Ovary (tissue), 9 donors: Measurements from ENCODE around the gene MECR. TPM values are rescaled to one million over a fixed set of nuclear protein-coding genes. Genes with fewer than 3 reads are reported as not detected.

ENCODE experiments used
- DNase-seq, 5 donors: peaks; one replicate each; pipeline ENCODE4 v3.0.0-alpha.2; 2019 to 2020
- H3K27ac ChIP-seq, 2 donors: fragments of 200-600 bp; one replicate each; pipeline versions ENCODE4 v1.5.1 to v1.8.0; 2019 to 2022
- H3K27me3 ChIP-seq: fragments of 200-600 bp; one replicate; pipeline ENCODE4 v1.8.0; 2022
- H3K36me3 ChIP-seq: fragments of 200-600 bp; sonication (generic); one replicate; pipeline ENCODE4 v1.5.1; 2019
- H3K4me1 ChIP-seq: one replicate; pipeline ENCODE4 v1.8.1; 2013; ENCODE audit warnings: mild to moderate bottlenecking, moderate library complexity; ENCODE audit not compliant: insufficient read depth
- H3K4me3 ChIP-seq: fragments of 200-600 bp; sonication (generic); one replicate; pipeline ENCODE4 v1.5.1; 2017
- H3K9me3 ChIP-seq, 2 donors: fragments of 200-600 bp in 1 of 2; sonication (generic) in 1 of 2; one replicate each; pipeline versions ENCODE4 v1.5.1 to v1.8.1; 2013 to 2019; ENCODE audit warnings: mild to moderate bottlenecking in 1 of 2, moderate library complexity in 1 of 2
- EP300 ChIP-seq: sonication (generic); formaldehyde crosslinking; IDR thresholded peaks from one replicate; pipeline ENCODE4 v1.6.1; 2017; ENCODE audit warnings: antibody characterized with exemption
- POLR2A ChIP-seq: fragments of 450-650 bp; IDR thresholded peaks from one replicate; pipeline ENCODE4 v1.6.1; 2017; ENCODE audit warnings: antibody characterized with exemption, mild to moderate bottlenecking, moderate library complexity
- WGBS, 3 donors: extraction: QIAGEN DNeasy Blood & Tissue Kit in 1 of 3; methylation state at CpG; one replicate each; pipeline versions ENCODE4 v1.1.5 to v1.1.7; 2013 to 2017; 5-methylcytosine and 5-hydroxymethylcytosine counted together
- intact Hi-C, 4 donors: fragments of 100-400 bp; cut with DNase I; formaldehyde crosslinking; loops; one replicate each; pipeline versions ENCODE4 v1.11.0 to v1.15.1; 2022 to 2023
- polyA plus RNA-seq, 2 donors: library from polyadenylated mRNA; stranded (reverse); fragments of 200-250 nt in 1 of 2; fragments of 350-450 nt in 1 of 2; fragmentation: Illumina TruSeq in 1 of 2; extraction: RNeasy Lipid Tissue Mini Kit (QIAGEN cat#74804) in 1 of 2; gene quantifications; one replicate each; pipeline ENCODE4 v1.2.3, GENCODE V29; 2013 to 2014
- total RNA-seq, 7 donors: library from RNA; depleted of rRNA in 2 of 7; stranded (reverse); fragments of >200 nt in 2 of 7; fragmentation: NEBNext Ultra II Directional in 3 of 7; extraction: Animal tissue kit (Norgen Biotek cat#: 25700) in 3 of 7; gene quantifications; one replicate each; pipeline versions ENCODE4 v1.1.0 to v1.2.4, GENCODE V29; 2016 to 2023
- TF ChIP-seq, protein P1 (sequence below), 3 donors: fragments of 450-650 bp in 2 of 3; fragments of 200-600 bp in 1 of 3; IDR thresholded peaks; one replicate each; pipeline versions ENCODE4 v1.5.1 to v1.8.0; 2016 to 2022; ENCODE audit warnings: antibody characterized with exemption in 3 of 3, mild to moderate bottlenecking in 1 of 3
- donor health status: DM: no; HTN: no; CAD: no; lungs with moderate emphysema.
- donor health status: DM: no; HTN: no; CAD: no.
- donor health status: Bipolar disorder and iron deficiency.
- donor health status: DM: yes; HTN: yes; CAD: no.
- donor health status: DM: no; HTN: no; CAD: no.
- donor health status: DM: yes; HTN: yes; CAD: no.

MECR gene
- total and polyA plus RNA-seq, 9 donors, result 11.9 to 33.9 (median 20.2) TPM

DNA sequence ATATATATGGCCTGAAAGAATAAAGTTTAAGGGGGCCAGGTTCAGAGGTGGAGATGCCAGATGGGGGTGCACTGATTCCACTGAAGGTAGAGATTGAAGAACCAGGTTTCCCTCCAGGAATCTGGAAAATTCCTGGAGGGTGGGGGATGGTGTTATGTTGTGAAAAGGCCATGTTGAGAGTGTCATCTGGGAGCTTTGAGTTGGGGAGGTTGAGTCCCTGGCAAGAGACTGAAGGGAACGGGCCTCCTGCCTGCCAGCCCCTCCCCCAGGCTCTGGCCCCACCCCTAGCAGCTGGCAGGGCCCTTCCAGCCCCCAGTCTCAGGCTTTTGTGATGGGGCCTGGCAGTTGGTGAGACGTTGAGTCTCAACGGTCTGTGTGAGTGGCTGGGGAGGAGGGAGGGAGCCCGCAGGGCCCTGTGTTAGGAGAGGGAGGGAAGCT lies 9.7 kb upstream of the MECR start:
- no peaks in the 10 kb centered on the region for H3K9me3 ChIP-seq
- peaks cover 6% of the 10 kb centered on the region for H3K4me1 ChIP-seq
- WGBS, 3 donors, result 44 to 67% (median 59%) methylated on average over 4 of the region's 4 CpGs
- no peaks in the 10 kb centered on the region for H3K36me3 ChIP-seq
- intact Hi-C loops, result loop anchor here in 2 of 4 donors (10.0 kb wide), 2 partner anchors 234 to 1144 kb away; no protein-coding TSS in a partner anchor
- no peak overlapping the region for H3K4me3 ChIP-seq
- no peak overlapping the region for H3K27ac ChIP-seq
- DNase-seq, result no peak
- TF ChIP-seq POLR2A, result no peak
- TF ChIP-seq, protein P1, sequence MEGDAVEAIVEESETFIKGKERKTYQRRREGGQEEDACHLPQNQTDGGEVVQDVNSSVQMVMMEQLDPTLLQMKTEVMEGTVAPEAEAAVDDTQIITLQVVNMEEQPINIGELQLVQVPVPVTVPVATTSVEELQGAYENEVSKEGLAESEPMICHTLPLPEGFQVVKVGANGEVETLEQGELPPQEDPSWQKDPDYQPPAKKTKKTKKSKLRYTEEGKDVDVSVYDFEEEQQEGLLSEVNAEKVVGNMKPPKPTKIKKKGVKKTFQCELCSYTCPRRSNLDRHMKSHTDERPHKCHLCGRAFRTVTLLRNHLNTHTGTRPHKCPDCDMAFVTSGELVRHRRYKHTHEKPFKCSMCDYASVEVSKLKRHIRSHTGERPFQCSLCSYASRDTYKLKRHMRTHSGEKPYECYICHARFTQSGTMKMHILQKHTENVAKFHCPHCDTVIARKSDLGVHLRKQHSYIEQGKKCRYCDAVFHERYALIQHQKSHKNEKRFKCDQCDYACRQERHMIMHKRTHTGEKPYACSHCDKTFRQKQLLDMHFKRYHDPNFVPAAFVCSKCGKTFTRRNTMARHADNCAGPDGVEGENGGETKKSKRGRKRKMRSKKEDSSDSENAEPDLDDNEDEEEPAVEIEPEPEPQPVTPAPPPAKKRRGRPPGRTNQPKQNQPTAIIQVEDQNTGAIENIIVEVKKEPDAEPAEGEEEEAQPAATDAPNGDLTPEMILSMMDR (IDR thresholded peaks at IDR 0.05), result no peak
- no peak for TF ChIP-seq EP300
- H3K27me3 ChIP-seq, result no peaks in the 10 kb centered on the region

DNA sequence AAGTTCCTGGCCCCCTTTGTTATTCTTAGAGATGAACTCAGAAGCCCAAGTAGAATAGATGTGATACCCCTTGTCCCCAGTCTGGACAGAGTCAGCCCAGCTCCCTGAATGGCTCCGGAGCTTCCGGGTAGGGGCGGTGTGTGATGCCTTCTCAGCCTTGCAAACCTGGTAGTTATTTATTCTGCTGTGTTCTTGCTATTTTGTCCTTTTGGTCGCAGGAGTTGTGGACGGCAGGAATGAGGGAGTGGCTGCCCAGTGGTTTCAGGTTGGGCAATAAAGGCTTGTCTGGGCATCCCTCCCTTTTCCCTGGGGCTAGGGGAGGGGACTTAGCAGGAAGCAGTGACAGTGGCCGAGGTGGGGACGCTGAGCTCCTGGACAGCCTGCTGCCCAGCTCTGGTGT lies 8.4 kb upstream of the MECR start:
- 80 to 88% (median 86%) methylated on average over 7 of the region's 7 CpGs for WGBS, 3 donors

GRCh38 chr1:29238620-29239002 lies 7.9 kb upstream of the MECR start:
- WGBS, 3 donors, result 46 to 58% (median 55%) methylated on average over 11 of the region's 11 CpGs
- no peaks in the 10 kb centered on the region for H3K27me3 ChIP-seq
- no peaks in the 10 kb centered on the region for H3K36me3 ChIP-seq
- H3K4me3 ChIP-seq, result peak overlapping the region; percentile 58
- no peaks in the 10 kb centered on the region for H3K9me3 ChIP-seq
- TF ChIP-seq EP300 (no peak), POLR2A (no peak)
- TF ChIP-seq, protein P1 (IDR thresholded peaks at IDR 0.05), result no peak
- peak overlapping the region; percentile 51 to 59 for H3K27ac ChIP-seq
- peak in 2 of 5 donors; percentile 30 to 31 for DNase-seq
- intact Hi-C loops, result loop anchor here (5.0 to 10.0 kb wide), 5 partner anchors 846 to 1546 kb away; no protein-coding TSS in a partner anchor
- H3K4me1 ChIP-seq, result peaks cover 6% of the 10 kb centered on the region

More for the DNA sequence above, 8.4 kb upstream of the MECR start:
- Histone ChIP-seq H3K4me1 (peaks cover 6% of the 10 kb centered on the region), H3K9me3 (no peaks in the 10 kb centered on the region), H3K36me3 (no peaks in the 10 kb centered on the region), H3K4me3 (no peak overlapping the region), H3K27me3 (no peaks in the 10 kb centered on the region), H3K27ac (no peak overlapping the region)
- TF ChIP-seq POLR2A, result no peak
- TF ChIP-seq, protein P1 (IDR thresholded peaks at IDR 0.05), result no peak
- TF ChIP-seq EP300, result no peak
- intact Hi-C loops, result loop anchor here (5.0 to 10.0 kb wide), 5 partner anchors 846 to 1546 kb away; no protein-coding TSS in a partner anchor
- DNase-seq, result no peak

DNA sequence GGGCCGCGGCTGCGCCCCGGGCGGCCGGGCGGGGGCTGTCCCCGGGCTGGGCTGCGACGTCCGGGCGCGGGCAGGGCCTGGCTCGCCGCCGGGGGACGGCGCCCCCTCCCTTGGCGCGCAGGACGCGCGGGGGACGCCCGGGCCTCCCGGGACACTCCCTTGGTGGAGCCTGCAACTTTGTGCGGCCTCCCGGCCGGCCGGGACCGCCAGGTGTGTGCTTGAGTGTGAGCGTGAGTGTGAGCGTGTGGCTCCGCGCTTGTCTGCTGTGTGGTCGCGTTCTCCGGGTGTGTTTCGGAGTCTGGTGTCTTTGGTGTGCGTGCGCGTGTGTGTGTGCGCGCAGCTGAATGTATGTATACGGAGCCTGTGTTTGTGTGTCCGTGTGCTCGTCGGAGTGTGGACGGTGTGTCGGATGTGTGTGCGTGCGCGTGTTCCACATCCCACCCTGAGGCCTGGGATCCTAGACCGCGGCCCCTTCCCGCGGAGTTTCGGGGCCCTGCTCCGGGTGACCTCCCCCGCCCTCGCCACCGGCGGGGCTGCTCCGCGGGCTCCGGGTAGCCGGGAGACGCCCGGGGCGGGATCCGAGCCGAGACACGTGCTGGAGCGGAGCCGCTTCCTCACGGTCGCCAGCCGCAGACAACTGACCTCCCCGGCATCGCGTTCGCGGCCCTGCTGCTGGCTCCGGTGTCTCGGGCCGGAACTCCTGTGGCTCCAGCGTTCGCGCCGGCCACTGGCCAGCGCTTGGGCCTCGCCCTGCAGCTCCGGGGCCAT lies 7.3 kb upstream of the MECR start:
- WGBS, 3 donors, result 1 to 3% (median 2%) methylated on average over 74 to 93 of the region's 93 CpGs
- Histone ChIP-seq H3K36me3 (no peaks in the 10 kb centered on the region), H3K9me3 (no peaks in the 10 kb centered on the region), H3K27ac (peak overlapping the region; percentile 51 to 59), H3K4me3 (peak overlapping the region; percentile 58), H3K4me1 (peaks cover 6% of the 10 kb centered on the region), H3K27me3 (no peaks in the 10 kb centered on the region)
- peak; percentile 54 to 75 (median 61) for DNase-seq
- intact Hi-C loops, result loop anchor here (2.0 to 10.0 kb wide), 7 partner anchors 847 to 1547 kb away; no protein-coding TSS in a partner anchor
- TF ChIP-seq POLR2A, result peak; percentile 8
- no peak for TF ChIP-seq EP300
